Upper lobe of left lung (tissue), 6 donors: ENCODE data around the gene SYNRG. TPM values are rescaled to one million over a fixed set of nuclear protein-coding genes. Genes with fewer than 3 reads are reported as not detected.
A peak's percentile ranks its signal among the peaks of the same experiment; 100 is the strongest.

ENCODE experiments used
- ATAC-seq, 2 donors: fragments of 200-7000 bp; cut with Tn5 transposase; one replicate each; pipeline ENCODE4 v1.9.1; 2022; ENCODE audit warnings: mild to moderate bottlenecking in 2 of 2, moderate library complexity in 2 of 2; ENCODE audit not compliant: low FRiP score in 2 of 2
- DNase-seq, 2 donors: peaks; one replicate each; pipeline ENCODE4 v3.0.0-alpha.2; 2019 to 2020
- H3K27ac ChIP-seq, 4 donors: fragments of 200-600 bp; sonication (generic); one replicate each; pipeline ENCODE4 v1.5.1; 2016 to 2019
- H3K27me3 ChIP-seq, 4 donors: fragments of 200-600 bp; sonication (generic); one replicate each; pipeline ENCODE4 v1.5.1; 2017 to 2019
- H3K36me3 ChIP-seq, 4 donors: fragments of 200-600 bp; sonication (generic); one replicate each; pipeline ENCODE4 v1.5.1; 2016 to 2019
- H3K4me1 ChIP-seq, 4 donors: fragments of 200-600 bp; sonication (generic); one replicate each; pipeline ENCODE4 v1.5.1; 2018 to 2019
- H3K4me3 ChIP-seq, 4 donors: fragments of 200-600 bp; sonication (generic); one replicate each; pipeline ENCODE4 v1.5.1; 2017 to 2019; ENCODE audit warnings: mild to moderate bottlenecking in 2 of 4, moderate library complexity in 1 of 4
- H3K9me3 ChIP-seq, 4 donors: fragments of 200-600 bp; sonication (generic); one replicate each; pipeline ENCODE4 v1.5.1; 2018 to 2019
- CTCF ChIP-seq, 6 experiments: fragments of 450-650 bp in 4 of 6; fragments of 200-600 bp in 2 of 6; sonication (generic) in 2 of 6; IDR thresholded peaks; one replicate each; pipeline ENCODE4 v1.5.1; 2016 to 2019; ENCODE audit warnings: antibody characterized with exemption in 6 of 6
- EP300 ChIP-seq, 4 donors: sonication (generic); formaldehyde crosslinking; IDR thresholded peaks; one replicate each; pipeline ENCODE4 v1.5.1; 2017; ENCODE audit warnings: antibody characterized with exemption in 4 of 4, control low read depth in 2 of 4
- POLR2A ChIP-seq, 4 donors: fragments of 450-650 bp; IDR thresholded peaks; one replicate each; pipeline ENCODE4 v1.5.1; 2016 to 2017; ENCODE audit warnings: antibody characterized with exemption in 4 of 4, mild to moderate bottlenecking in 2 of 4
- POLR2AphosphoS5 ChIP-seq, 2 donors: sonication (generic); formaldehyde crosslinking; IDR thresholded peaks; one replicate each; pipeline ENCODE4 v1.5.1; 2017; ENCODE audit warnings: antibody characterized with exemption in 2 of 2
- WGBS, 2 donors: methylation state at CpG; one replicate each; pipeline ENCODE4 v1.1.5; 2017 to 2018; 5-methylcytosine and 5-hydroxymethylcytosine counted together
- total RNA-seq, 6 donors: library from RNA; depleted of rRNA in 4 of 6; stranded (reverse); fragments of >200 nt in 4 of 6; gene quantifications; one replicate each; pipeline versions ENCODE4 v1.1.0 to v1.2.1, GENCODE V29; 2016 to 2021
- donor health status: DM: no; HTN: no; CAD: no; lungs with moderate emphysema.
- donor health status: DM: no; HTN: yes; CAD: no; lungs with severe emphysema.

The SYNRG gene
- total RNA-seq, 6 donors from 2014 or later, result 25.2 to 58.7 (median 43.8) TPM

- H3K4me1 ChIP-seq, result no peaks in the 10 kb centered on the region
- no peaks in the 10 kb centered on the region for H3K9me3 ChIP-seq
- TF ChIP-seq EP300 (IDR thresholded peaks at IDR 0.05) (no peak), CTCF (IDR thresholded peaks at IDR 0.05) (no peak), POLR2AphosphoS5 (IDR thresholded peaks at IDR 0.05) (no peak), POLR2A (IDR thresholded peaks at IDR 0.05) (no peak)
- no peak overlapping the region for H3K27ac ChIP-seq
- 94 to 95% methylated on average over 7 to 8 of the region's 9 CpGs for WGBS, 2 donors
- H3K27me3 ChIP-seq, result no peaks in the 10 kb centered on the region
- H3K4me3 ChIP-seq, result no peak overlapping the region
- DNase-seq, result no peak
- no peak for ATAC-seq
- H3K36me3 ChIP-seq, result peaks cover 0 to 2% (median under 1%) of the 10 kb centered on the region in 4 donors
Observed at GRCh38 chr17:37507111-37507510, 102.1 kb downstream of the SYNRG start.

- H3K27me3 ChIP-seq, result no peaks in the 10 kb centered on the region
- H3K27ac ChIP-seq, result no peak overlapping the region
- H3K36me3 ChIP-seq, result no peaks in the 10 kb centered on the region
- H3K9me3 ChIP-seq, result no peaks in the 10 kb centered on the region
- TF ChIP-seq EP300 (IDR thresholded peaks at IDR 0.05) (no peak), POLR2AphosphoS5 (IDR thresholded peaks at IDR 0.05) (no peak), POLR2A (IDR thresholded peaks at IDR 0.05) (no peak), CTCF (IDR thresholded peaks at IDR 0.05) (peak in 3 of 6 experiments; percentile 16 to 54 (median 27))
- H3K4me3 ChIP-seq, result no peak overlapping the region
- no peaks in the 10 kb centered on the region for H3K4me1 ChIP-seq
- WGBS, 2 donors, result 67 to 78% methylated on average over 9 to 10 of the region's 10 CpGs
- ATAC-seq, result peak in 1 of 2 donors; percentile 23
- DNase-seq, result no peak
Observed at GRCh38 chr17:37506678-37507077, 102.5 kb downstream of the SYNRG start.

- H3K27ac ChIP-seq, result no peak overlapping the region
- no peaks in the 10 kb centered on the region for H3K4me1 ChIP-seq
- TF ChIP-seq EP300 (IDR thresholded peaks at IDR 0.05), result no peak
- no peak for TF ChIP-seq CTCF (IDR thresholded peaks at IDR 0.05)
- no peak for TF ChIP-seq POLR2A (IDR thresholded peaks at IDR 0.05)
- TF ChIP-seq POLR2AphosphoS5 (IDR thresholded peaks at IDR 0.05), result no peak
- WGBS, 2 donors, result 85 to 88% methylated on average over 3 of the region's 3 CpGs
- H3K27me3 ChIP-seq, result no peaks in the 10 kb centered on the region
- no peaks in the 10 kb centered on the region for H3K36me3 ChIP-seq
- H3K9me3 ChIP-seq, result no peaks in the 10 kb centered on the region
- H3K4me3 ChIP-seq, result no peak overlapping the region
- DNase-seq, result no peak
- ATAC-seq, result no peak
Observed at GRCh38 chr17:37505333-37505732, 103.9 kb downstream of the SYNRG start.

- ATAC-seq, result no peak
- WGBS, 2 donors, result 89 to 96% methylated on average over 6 of the region's 6 CpGs
Observed at GRCh38 chr17:37503148-37503547, 106.1 kb downstream of the SYNRG start.

More at GRCh38 chr17:37503148-37503547, 106.1 kb downstream of the SYNRG start:
- Histone ChIP-seq H3K27me3 (no peaks in the 10 kb centered on the region), H3K9me3 (no peaks in the 10 kb centered on the region), H3K4me1 (no peaks in the 10 kb centered on the region), H3K27ac (no peak overlapping the region), H3K4me3 (no peak overlapping the region), H3K36me3 (no peaks in the 10 kb centered on the region)
- no peak for TF ChIP-seq CTCF (IDR thresholded peaks at IDR 0.05)
- TF ChIP-seq POLR2A (IDR thresholded peaks at IDR 0.05), result no peak
- no peak for TF ChIP-seq POLR2AphosphoS5 (IDR thresholded peaks at IDR 0.05)
- no peak for TF ChIP-seq EP300 (IDR thresholded peaks at IDR 0.05)
- DNase-seq, result no peak
